Activated T-cell treated with anti-CD3 and anti-CD28 coated beads, Interleukin-2, amount 50 U/mL, for 4 hours (primary cell): ENCODE measurements around the gene ATN1. TPM values are rescaled to one million over a fixed set of nuclear protein-coding genes. Genes with fewer than 3 reads are reported as not detected.

Experiments
- total RNA-seq, 3 donors: library from RNA; stranded (reverse); gene quantifications; one replicate each; pipeline ENCODE4 v1.2.1, GENCODE V29; 2021

The ATN1 gene
- total RNA-seq, 3 donors from 2014 or later = 65.8 to 73.9 (median 70.7) TPM

Other genes starting within 250 kb of the ATN1 start
- 10 to 100 TPM; 59.7 to 70.2 (median 63.3) TPM for gene ZNF384, start 238.6 kb upstream of the ATN1 start, total RNA-seq
- gene PIANP, start 227.1 kb upstream of the ATN1 start, total RNA-seq = under 1 TPM; 0.20 to 0.57 (median 0.40) TPM
- 10 to 100 TPM; 46.5 to 54.4 (median 48.1) TPM for gene COPS7A, start 203.9 kb upstream of the ATN1 start, total RNA-seq
- 100 to 1,000 TPM; 185 to 199 (median 189) TPM for gene MLF2, start 174.8 kb upstream of the ATN1 start, total RNA-seq
- 10 to 100 TPM; 26.3 to 32.6 (median 29.4) TPM for gene PTMS, start 161.6 kb upstream of the ATN1 start, total RNA-seq
- 100 to 1,000 TPM in 1 of 3 donors, 10 to 100 TPM in 2; 71.1 to 125 (median 86.4) TPM for gene LAG3, start 155.4 kb upstream of the ATN1 start, total RNA-seq
- 10 to 100 TPM; 42.0 to 76.9 (median 51.4) TPM for gene CD4, start 138.4 kb upstream of the ATN1 start, total RNA-seq
- under 1 TPM in 2 of 3 donors, not detected in 1; 0.08 to 0.38 TPM for gene GPR162, start 106.1 kb upstream of the ATN1 start, total RNA-seq
- gene P3H3, start 99.6 kb upstream of the ATN1 start, total RNA-seq = under 1 TPM; 0.63 to 0.98 (median 0.83) TPM
- under 1 TPM; 0.13 to 0.90 (median 0.38) TPM for gene GNB3, start 87.0 kb upstream of the ATN1 start, total RNA-seq
- 1 to 10 TPM; 1.7 to 4.0 (median 3.1) TPM for gene CDCA3, start 76.7 kb upstream of the ATN1 start, total RNA-seq
- gene USP5, start 75.8 kb upstream of the ATN1 start, total RNA-seq = 100 to 1,000 TPM; 169 to 192 (median 176) TPM
- 1,000 to 10,000 TPM; 1,135 to 1,217 (median 1,169) TPM for gene TPI1, start 60.4 kb upstream of the ATN1 start, total RNA-seq
- 1 to 10 TPM; 5.6 to 8.5 (median 6.7) TPM for gene SPSB2, start 54.7 kb upstream of the ATN1 start, total RNA-seq
- 1 to 10 TPM; 2.1 to 3.0 (median 3.0) TPM for gene LRRC23, start 23.1 kb upstream of the ATN1 start, total RNA-seq
- 10 to 100 TPM; 83.5 to 97.4 (median 85.2) TPM for gene ENO2, start 13.4 kb upstream of the ATN1 start, total RNA-seq
- gene RNU7-1, start 15.9 kb downstream of the ATN1 start, total RNA-seq = not detected
- gene C12orf57, start 16.1 kb downstream of the ATN1 start, total RNA-seq = 100 to 1,000 TPM; 180 to 190 (median 184) TPM
- 100 to 1,000 TPM; 309 to 404 (median 401) TPM for gene PTPN6, start 23.4 kb downstream of the ATN1 start, total RNA-seq
- 100 to 1,000 TPM; 619 to 718 (median 635) TPM for gene PHB2, start 42.7 kb downstream of the ATN1 start, total RNA-seq
- gene EMG1, start 43.0 kb downstream of the ATN1 start, total RNA-seq = 100 to 1,000 TPM; 215 to 254 (median 223) TPM
- gene LPCAT3, start 90.5 kb downstream of the ATN1 start, total RNA-seq = 10 to 100 TPM; 24.4 to 27.6 (median 25.0) TPM
- 1 to 10 TPM; 1.6 to 1.7 (median 1.6) TPM for gene C1S, start 132.8 kb downstream of the ATN1 start, total RNA-seq
- gene C1R, start 164.5 kb downstream of the ATN1 start, total RNA-seq = 1 to 10 TPM in 2 of 3 donors, under 1 TPM in 1; 0.98 to 2.3 (median 1.7) TPM
- 1 to 10 TPM; 3.7 to 7.0 (median 6.0) TPM for gene C1RL, start 181.3 kb downstream of the ATN1 start, total RNA-seq
- not detected for gene RBP5, start 200.9 kb downstream of the ATN1 start, total RNA-seq
- gene CLSTN3, start 202.4 kb downstream of the ATN1 start, total RNA-seq = 10 to 100 TPM in 1 of 3 donors, 1 to 10 TPM in 2; 9.2 to 12.2 (median 9.9) TPM